HL-60 (cell line): ENCODE measurements around the gene ZNF75A.

Source experiments
- DNase-seq, 2 experiments: peaks; one replicate each; pipeline ENCODE4 v3.0.0-alpha.2; 2010 to 2020; ENCODE audit warnings: low read depth in 1 of 2, low spot score in 1 of 2
- H3K27ac ChIP-seq: fragments of 250-450 bp; sonication (Bioruptor Pico); replicated peaks from 2 replicates; pipeline ENCODE4 v1.5.1; 2020; ENCODE audit warnings: mild to moderate bottlenecking, moderate library complexity
- H3K27me3 ChIP-seq: fragments of 250-450 bp; sonication (Bioruptor Pico); 2 replicates; pipeline ENCODE4 v1.5.1; 2021; ENCODE audit warnings: mild to moderate bottlenecking, moderate library complexity; ENCODE audit not compliant: insufficient read depth, poor library complexity, severe bottlenecking
- H3K4me3 ChIP-seq: replicated peaks from 2 replicates; pipeline ENCODE4 v1.5.1; 2011; ENCODE audit warnings: mild to moderate bottlenecking, control low read depth, low read length; ENCODE audit not compliant: insufficient read depth
- CTCF ChIP-seq: IDR thresholded peaks from one replicate; pipeline ENCODE4 v1.5.1; 2011; ENCODE audit warnings: low read length, control low read depth, inconsistent platforms; ENCODE audit not compliant: insufficient read depth
- GABPA ChIP-seq: IDR thresholded peaks from 2 replicates; pipeline ENCODE4 v1.6.1; 2012; ENCODE audit warnings: low read depth
- POLR2AphosphoS5 ChIP-seq: IDR thresholded peaks from 2 replicates; pipeline ENCODE4 v1.6.1; 2012; ENCODE audit warnings: low read depth
- REST ChIP-seq: IDR thresholded peaks from 2 replicates; pipeline ENCODE4 v1.6.1; 2012; ENCODE audit warnings: low read depth; ENCODE audit not compliant: insufficient replicate concordance
- SPI1 ChIP-seq: IDR thresholded peaks from 2 replicates; pipeline ENCODE4 v1.6.1; 2012; ENCODE audit warnings: low read depth, mild to moderate bottlenecking, borderline replicate concordance

Gene ZNF75A

GRCh38 chr16:3304370-3304769, 927 bp upstream of the ZNF75A start:
- Histone ChIP-seq H3K4me3 (no peak overlapping the region; the same call in 1 of the 2 replicates), H3K27me3 (no peaks in the 10 kb centered on the region), H3K27ac (peak overlapping the region; percentile 95; the same call in 1 of the 2 replicates)
- TF ChIP-seq CTCF (no peak), REST (no peak), GABPA (no peak)
- DNase-seq, result no peak

- peak overlapping the region; percentile 50 for H3K4me3 ChIP-seq
- DNase-seq, result no peak
- no peaks in the 10 kb centered on the region for H3K27me3 ChIP-seq
- TF ChIP-seq POLR2AphosphoS5 (no peak), SPI1 (no peak), REST (no peak), CTCF (no peak), GABPA (no peak)
- peak overlapping the region; percentile 95 for H3K27ac ChIP-seq
Observed at GRCh38 chr16:3306078-3306477, 781 bp downstream of the ZNF75A start.

GRCh38 chr16:3311496-3311895, 6.2 kb downstream of the ZNF75A start:
- Histone ChIP-seq H3K27me3 (no peaks in the 10 kb centered on the region), H3K4me3 (no peak overlapping the region), H3K27ac (no peak overlapping the region)
- DNase-seq, result no peak
- TF ChIP-seq GABPA (no peak), CTCF (no peak), POLR2AphosphoS5 (no peak), REST (no peak), SPI1 (no peak)
